Activated T-helper 2 cell treated with anti-CD3 and anti-CD28 coated beads, Interferon-gamma antibody, Interleukin-2, Interleukin-4, amounts not matched to agents 10 μg/mL and 5 μg/mL and 100 μg/mL, durations not matched to agents 14 hours and 24 hours and 36 hours (primary cell): ENCODE data around the gene ADAMTS17. TPM values are rescaled to one million over a fixed set of nuclear protein-coding genes. Genes with fewer than 3 reads are reported as not detected.

Source experiments
- DNase-seq: peaks from one replicate; pipeline ENCODE4 v3.0.0; 2021; ENCODE audit warnings: low spot score
- H3K27ac Mint-ChIP-seq: one replicate; pipeline ENCODE4 v1.8.0; 2021; ENCODE audit warnings: mixed read lengths
- H3K27me3 Mint-ChIP-seq: one replicate; pipeline ENCODE4 v1.8.0; 2021; ENCODE audit warnings: low read depth, mixed read lengths
- H3K36me3 Mint-ChIP-seq: one replicate; pipeline ENCODE4 v1.8.0; 2021; ENCODE audit warnings: low read depth, mixed read lengths
- H3K4me1 Mint-ChIP-seq: one replicate; pipeline ENCODE4 v1.8.0; 2021; ENCODE audit warnings: low read depth, mixed read lengths
- H3K4me3 Mint-ChIP-seq: one replicate; pipeline ENCODE4 v1.8.0; 2021; ENCODE audit warnings: low read depth, mild to moderate bottlenecking, moderate library complexity, mixed read lengths
- H3K9me3 Mint-ChIP-seq: one replicate; pipeline ENCODE4 v1.8.0; 2021; ENCODE audit warnings: mixed read lengths
- intact Hi-C: fragments of 100-400 bp; cut with micrococcal nuclease; formaldehyde crosslinking; loops from one replicate; pipeline ENCODE4 v1.15.1; 2023
- total RNA-seq: library from RNA; stranded (reverse); gene quantifications from 2 replicates; pipeline ENCODE4 v1.2.3, GENCODE V29; 2022

ADAMTS17 gene
- total RNA-seq, 1 donor from 2014 or later = 1.1 TPM

DNA sequence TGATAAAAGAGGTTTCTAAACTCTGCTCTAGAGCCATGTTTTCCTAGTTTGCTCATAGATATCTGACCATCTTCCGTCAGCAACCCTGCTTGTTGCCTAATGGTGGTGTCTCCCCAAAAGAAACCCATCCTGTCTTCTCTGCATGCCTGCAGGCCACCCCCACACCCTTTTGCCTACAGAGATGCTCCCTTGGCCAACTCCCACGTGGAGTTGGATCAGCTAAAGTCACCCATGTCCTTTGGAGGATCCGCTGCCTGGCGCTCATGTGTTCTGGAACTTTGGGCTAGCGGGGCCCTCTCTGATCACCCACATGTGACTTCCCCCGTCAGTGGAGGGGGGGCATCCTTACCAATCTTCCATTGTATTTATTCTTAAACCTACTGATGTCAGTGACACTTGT, 185.6 kb downstream of the ADAMTS17 start:
- Mint-ChIP-seq H3K36me3 (no peaks in the 10 kb centered on the region), H3K9me3 (no peaks in the 10 kb centered on the region), H3K4me3 (no peak overlapping the region), H3K27me3 (no peaks in the 10 kb centered on the region), H3K4me1 (no peaks in the 10 kb centered on the region), H3K27ac (no peak overlapping the region)
- intact Hi-C loops = no loop called here
- DNase-seq = no peak

DNA sequence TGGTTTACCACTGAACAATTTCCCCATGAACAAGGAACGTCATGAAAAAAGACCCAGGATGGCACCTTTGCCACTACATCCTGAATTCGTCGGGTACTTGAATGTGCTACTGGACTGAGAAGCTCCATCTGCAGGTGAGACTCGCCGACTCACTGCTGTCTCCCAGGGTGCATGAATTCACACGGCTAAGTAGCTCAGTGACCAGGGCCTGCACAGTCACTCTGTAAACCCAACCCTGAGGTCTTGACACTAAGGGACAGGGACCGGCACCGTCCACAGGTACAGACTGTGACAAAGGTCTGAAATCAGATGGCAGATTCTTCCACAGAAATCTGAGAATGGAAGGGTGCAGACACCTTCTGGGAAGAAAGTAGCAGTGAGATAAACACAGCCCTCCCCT, 187.4 kb downstream of the ADAMTS17 start:
- Mint-ChIP-seq H3K36me3 (no peaks in the 10 kb centered on the region), H3K4me3 (no peak overlapping the region), H3K27me3 (no peaks in the 10 kb centered on the region), H3K4me1 (no peaks in the 10 kb centered on the region), H3K9me3 (peaks cover 5% of the 10 kb centered on the region), H3K27ac (no peak overlapping the region)
- no peak for DNase-seq
- intact Hi-C loops = no loop called here

DNA sequence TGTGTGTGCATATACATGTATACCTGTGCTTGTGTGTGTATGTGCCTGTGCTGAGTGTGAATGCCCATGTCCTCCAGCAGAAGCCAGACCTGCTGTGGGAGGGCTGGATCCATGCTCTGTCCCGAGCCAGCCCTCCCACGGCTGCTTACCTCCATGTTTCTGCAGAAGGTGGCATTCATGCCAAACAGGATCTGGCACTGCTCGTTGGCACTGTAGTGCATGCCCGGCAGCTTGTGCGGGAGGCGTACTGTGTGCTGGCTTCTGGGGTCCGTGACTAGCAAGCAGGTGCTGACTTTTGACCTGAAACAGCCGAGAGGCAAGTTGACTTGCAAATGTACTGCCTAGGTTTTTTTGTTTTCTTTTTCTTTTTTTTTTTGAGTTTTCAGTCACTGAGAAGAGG, 189.3 kb downstream of the ADAMTS17 start:
- Mint-ChIP-seq H3K9me3 (peaks cover 16% of the 10 kb centered on the region), H3K27me3 (no peaks in the 10 kb centered on the region), H3K4me3 (no peak overlapping the region), H3K4me1 (no peaks in the 10 kb centered on the region), H3K36me3 (no peaks in the 10 kb centered on the region), H3K27ac (no peak overlapping the region)
- intact Hi-C loops = no loop called here
- DNase-seq = no peak

DNA sequence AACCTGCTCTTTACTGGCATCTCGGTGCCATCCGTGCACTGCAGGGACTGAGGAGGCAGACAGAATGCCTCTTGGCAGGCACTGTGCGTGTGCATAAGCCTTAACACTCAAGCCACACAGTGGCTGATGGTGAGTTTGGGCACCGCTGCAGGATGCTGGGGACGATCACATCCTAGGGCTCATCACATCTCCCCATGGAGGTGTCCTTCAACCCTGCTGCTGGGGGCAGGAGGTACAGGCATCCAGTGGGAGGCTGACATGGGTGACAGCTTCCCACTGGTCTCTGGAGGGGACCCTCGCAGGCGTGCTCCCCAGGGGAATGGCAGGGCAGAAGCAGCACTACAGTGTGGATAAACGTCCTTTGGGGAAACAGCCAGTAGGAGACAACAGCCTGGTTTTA, 190.9 kb downstream of the ADAMTS17 start:
- no peaks in the 10 kb centered on the region for H3K4me1 Mint-ChIP-seq

DNA sequence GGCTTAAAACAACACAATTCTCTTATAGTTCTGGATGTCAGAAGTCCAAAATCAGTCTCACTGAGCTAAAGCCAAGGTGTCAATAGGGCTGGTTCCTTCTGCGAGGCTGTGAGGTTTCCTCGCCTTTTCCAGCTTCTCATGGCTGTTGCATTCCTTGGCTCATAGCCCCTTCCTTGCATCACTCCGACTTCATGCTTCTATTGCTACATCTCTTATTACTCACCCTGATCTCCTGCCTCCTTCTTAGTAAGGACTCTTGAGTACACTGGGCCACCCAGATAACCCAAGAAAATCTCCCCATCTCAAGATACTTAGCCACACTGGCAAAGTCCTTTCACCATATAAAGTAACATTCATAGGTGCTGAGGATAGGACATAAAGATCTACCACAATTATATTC, 193.9 kb downstream of the ADAMTS17 start:
- intact Hi-C loops = no loop called here
- Mint-ChIP-seq H3K4me1 (no peaks in the 10 kb centered on the region), H3K9me3 (peaks cover 20% of the 10 kb centered on the region), H3K27me3 (no peaks in the 10 kb centered on the region), H3K4me3 (no peak overlapping the region), H3K36me3 (no peaks in the 10 kb centered on the region), H3K27ac (no peak overlapping the region)
- no peak for DNase-seq

More for the DNA sequence above, 190.9 kb downstream of the ADAMTS17 start:
- Mint-ChIP-seq H3K36me3 (no peaks in the 10 kb centered on the region), H3K4me3 (no peak overlapping the region), H3K27me3 (no peaks in the 10 kb centered on the region), H3K27ac (no peak overlapping the region), H3K9me3 (peaks cover 20% of the 10 kb centered on the region)
- no peak for DNase-seq
- intact Hi-C loops = no loop called here

DNA sequence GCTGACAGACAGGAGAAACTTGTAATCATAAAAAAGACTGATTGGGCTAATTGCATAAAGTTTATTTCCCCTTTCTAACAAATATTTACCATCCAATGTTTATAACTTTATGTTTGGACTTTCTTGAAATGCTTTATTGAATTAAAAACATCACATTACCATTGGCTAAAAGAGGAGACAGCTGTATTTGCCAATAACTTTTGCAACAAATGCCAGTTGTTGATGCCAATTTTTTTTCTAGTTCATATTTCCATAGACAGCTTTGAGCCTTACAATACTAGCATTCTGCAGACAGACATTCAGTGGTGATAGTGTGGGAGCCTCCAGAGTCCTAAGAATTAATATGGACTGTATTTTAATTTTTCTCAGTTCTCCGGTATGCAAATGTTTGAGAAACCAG, 198.4 kb downstream of the ADAMTS17 start:
- Mint-ChIP-seq H3K9me3 (peaks cover 10% of the 10 kb centered on the region), H3K27me3 (peaks cover 2% of the 10 kb centered on the region), H3K4me3 (no peak overlapping the region), H3K4me1 (peaks cover 2% of the 10 kb centered on the region), H3K36me3 (no peaks in the 10 kb centered on the region), H3K27ac (no peak overlapping the region)
- no peak for DNase-seq
- intact Hi-C loops = no loop called here

DNA sequence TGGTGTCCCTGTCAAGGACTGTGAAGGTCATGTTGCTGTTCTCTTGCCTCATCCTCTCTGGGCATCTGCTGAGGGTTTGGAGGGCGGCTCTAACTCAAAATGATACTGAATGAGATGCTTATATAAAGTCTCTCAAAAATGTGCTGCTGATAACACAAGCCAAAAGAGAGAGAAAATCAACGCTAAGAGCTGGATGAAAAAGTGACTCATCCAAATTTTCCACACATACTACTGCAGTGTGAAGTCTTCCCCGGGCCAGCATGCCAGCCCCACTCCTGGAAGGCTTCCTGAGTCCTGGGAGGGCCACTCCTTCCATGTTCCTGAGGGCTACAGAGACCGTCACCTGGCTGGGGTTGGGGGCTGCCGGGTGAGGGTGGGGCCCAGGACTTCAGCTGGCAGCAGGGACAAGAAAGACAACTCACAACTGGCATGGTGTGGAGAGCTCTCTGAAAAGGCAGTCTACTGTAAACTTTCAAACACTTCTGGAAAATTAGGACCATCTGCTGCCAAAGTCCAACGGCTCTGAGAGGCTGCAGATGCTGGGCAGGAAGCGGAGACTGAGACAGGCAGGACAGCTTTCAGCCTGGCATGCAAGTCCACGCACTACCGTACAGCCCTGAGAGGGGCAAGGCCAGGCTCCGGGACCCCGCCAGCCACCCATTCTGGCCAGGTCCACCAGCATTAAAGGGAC, 200.3 kb downstream of the ADAMTS17 start:
- Mint-ChIP-seq H3K4me1 (peaks cover 2% of the 10 kb centered on the region), H3K27me3 (peaks cover 5% of the 10 kb centered on the region), H3K27ac (no peak overlapping the region), H3K4me3 (no peak overlapping the region), H3K9me3 (no peaks in the 10 kb centered on the region), H3K36me3 (no peaks in the 10 kb centered on the region)
- DNase-seq = no peak
- intact Hi-C loops = no loop called here

DNA sequence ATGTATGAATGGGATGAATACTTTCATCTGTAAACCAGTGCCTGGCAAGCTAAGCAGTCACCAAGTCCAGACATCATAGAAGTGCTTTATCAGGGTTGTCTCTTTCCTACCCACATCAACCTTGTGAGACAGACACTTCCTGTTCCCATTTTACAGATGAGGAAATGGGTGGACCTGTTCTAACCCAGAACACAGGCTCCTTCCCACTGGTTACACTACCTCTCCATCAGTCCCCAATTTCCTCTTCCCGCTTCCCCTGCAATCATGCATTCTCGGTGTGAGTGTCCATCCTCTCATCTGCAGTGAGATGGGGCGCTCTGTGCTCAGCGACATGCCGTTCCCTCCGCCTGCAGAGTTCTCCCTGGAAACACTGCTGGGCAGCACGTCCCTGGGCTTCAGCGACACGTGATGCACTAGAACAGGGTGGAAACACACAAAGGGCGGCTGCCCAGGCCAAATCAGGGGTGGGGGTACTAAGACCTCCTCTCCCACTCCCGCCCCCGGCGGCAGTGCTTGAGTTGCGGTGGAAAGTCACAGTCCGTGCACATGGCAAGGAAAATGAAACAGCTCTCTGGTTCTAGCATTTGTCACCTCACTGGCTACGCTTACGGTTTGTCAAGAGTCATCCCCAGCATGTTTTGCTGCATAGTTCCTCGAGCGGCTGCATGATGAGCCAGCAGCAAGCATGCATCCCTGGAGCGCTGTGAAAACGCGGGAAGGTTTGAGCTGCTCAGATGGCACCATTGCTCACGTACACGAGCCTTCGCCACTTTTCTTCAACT, 201.1 kb downstream of the ADAMTS17 start:
- no peak for DNase-seq
- no peaks in the 10 kb centered on the region for H3K36me3 Mint-ChIP-seq
- H3K4me1 Mint-ChIP-seq = peaks cover 2% of the 10 kb centered on the region
- intact Hi-C loops = no loop called here
- peaks cover 5% of the 10 kb centered on the region for H3K27me3 Mint-ChIP-seq
- no peak overlapping the region for H3K4me3 Mint-ChIP-seq
- H3K9me3 Mint-ChIP-seq = no peaks in the 10 kb centered on the region
- no peak overlapping the region for H3K27ac Mint-ChIP-seq

DNA sequence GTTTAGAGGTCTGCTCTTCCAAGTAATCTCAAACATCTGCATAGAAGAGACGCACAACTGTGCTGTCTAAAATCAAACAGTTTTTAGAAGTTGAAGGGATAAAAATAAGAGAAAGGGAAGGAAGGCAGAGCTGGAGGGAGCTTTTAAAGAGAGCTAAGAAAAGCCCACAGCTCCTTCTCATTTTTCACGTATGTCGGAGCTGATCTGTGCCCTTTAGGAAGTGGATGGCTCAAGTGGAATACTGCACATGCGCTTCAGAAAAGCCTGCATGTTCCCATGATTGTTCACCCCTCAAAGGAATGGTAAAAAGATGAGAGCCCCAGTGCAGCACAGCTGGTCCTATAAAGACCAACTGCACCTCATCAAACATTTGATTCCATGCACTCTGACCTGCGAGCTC, 207.2 kb downstream of the ADAMTS17 start:
- peaks cover 11% of the 10 kb centered on the region for H3K27me3 Mint-ChIP-seq
- no peaks in the 10 kb centered on the region for H3K9me3 Mint-ChIP-seq
- DNase-seq = no peak
- no peaks in the 10 kb centered on the region for H3K36me3 Mint-ChIP-seq
- H3K27ac Mint-ChIP-seq = no peak overlapping the region
- intact Hi-C loops = loop anchor here (5.0 kb wide), 1 partner anchor 207 kb away; no protein-coding TSS in a partner anchor
- no peaks in the 10 kb centered on the region for H3K4me1 Mint-ChIP-seq
- H3K4me3 Mint-ChIP-seq = no peak overlapping the region

DNA sequence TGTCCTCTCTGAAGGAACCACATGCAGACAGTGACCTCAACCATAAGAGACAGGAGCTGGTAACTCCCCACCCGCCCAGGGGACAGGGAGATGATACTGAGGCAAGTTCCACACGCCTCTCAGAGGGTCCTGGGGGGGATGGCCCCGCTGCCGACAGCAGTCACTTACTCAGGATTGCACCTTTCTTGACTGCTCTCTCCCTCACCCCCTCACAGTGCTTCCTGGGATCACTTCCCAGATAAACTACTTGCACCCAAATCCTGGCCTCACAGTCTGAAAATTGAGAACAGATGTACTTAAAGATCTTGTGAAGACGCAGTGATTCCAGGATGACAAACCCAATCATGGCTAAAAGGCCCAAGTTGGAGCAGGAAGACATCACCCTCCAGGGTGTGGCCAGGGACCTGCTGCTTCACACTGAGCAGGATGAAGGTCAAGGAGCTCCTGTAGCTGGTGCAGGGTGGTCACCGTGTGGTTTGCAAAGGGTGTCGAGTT, 207.6 kb downstream of the ADAMTS17 start:
- Mint-ChIP-seq H3K4me3 (no peak overlapping the region), H3K36me3 (no peaks in the 10 kb centered on the region), H3K27ac (no peak overlapping the region), H3K4me1 (no peaks in the 10 kb centered on the region), H3K9me3 (no peaks in the 10 kb centered on the region), H3K27me3 (peaks cover 11% of the 10 kb centered on the region)
- intact Hi-C loops = loop anchor here (5.0 kb wide), 1 partner anchor 207 kb away; no protein-coding TSS in a partner anchor
- no peak for DNase-seq

DNA sequence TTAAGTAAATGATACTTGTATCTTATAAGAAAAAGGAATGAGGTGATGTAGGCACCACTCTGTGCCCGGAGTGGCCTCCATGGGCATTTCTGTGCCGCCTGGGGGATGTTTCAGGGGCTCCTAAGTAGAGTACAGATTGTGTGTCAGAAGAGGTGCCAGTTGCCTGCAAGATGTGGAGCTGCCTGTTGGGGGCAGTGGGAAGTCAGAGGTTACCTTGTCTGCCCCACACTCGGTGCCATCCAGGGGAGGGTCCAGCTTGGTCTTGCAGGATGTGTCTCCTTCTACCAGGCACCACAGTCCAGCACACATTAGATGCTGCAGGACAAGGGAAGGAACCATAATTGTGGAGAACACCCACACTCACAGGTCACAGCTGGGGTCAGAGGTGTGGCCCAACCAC, 208.8 kb downstream of the ADAMTS17 start:
- no peak overlapping the region for H3K27ac Mint-ChIP-seq
- H3K9me3 Mint-ChIP-seq = no peaks in the 10 kb centered on the region
- no peak overlapping the region for H3K4me3 Mint-ChIP-seq
- no peak for DNase-seq
- H3K36me3 Mint-ChIP-seq = no peaks in the 10 kb centered on the region
- no peaks in the 10 kb centered on the region for H3K4me1 Mint-ChIP-seq
- H3K27me3 Mint-ChIP-seq = peaks cover 9% of the 10 kb centered on the region
- intact Hi-C loops = loop anchor here (5.0 kb wide), 1 partner anchor 206 kb away; no protein-coding TSS in a partner anchor

DNA sequence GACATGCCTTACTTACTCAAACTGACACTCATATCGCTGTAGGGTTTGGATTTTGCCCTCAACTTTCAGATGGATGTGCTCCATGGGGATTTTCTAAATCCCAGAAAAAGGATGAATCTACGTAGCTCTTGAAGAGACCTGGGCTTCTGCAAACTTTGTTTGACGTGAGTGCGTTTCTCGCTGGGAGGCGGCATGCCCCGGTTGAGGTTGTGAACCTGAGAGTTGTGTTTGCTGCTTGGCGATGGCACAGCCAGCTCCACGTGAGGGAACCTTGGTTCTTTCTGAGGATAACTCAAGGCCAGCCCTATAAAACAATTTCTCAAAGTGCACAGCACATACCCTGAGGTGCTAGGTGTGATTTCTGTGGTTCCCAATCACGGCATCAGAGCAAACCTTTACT, 209.5 kb downstream of the ADAMTS17 start:
- intact Hi-C loops = loop anchor here (5.0 kb wide), 1 partner anchor 205 kb away; no protein-coding TSS in a partner anchor
- no peaks in the 10 kb centered on the region for H3K4me1 Mint-ChIP-seq
- no peak overlapping the region for H3K27ac Mint-ChIP-seq
- no peak overlapping the region for H3K4me3 Mint-ChIP-seq
- H3K9me3 Mint-ChIP-seq = no peaks in the 10 kb centered on the region
- no peak for DNase-seq
- no peaks in the 10 kb centered on the region for H3K36me3 Mint-ChIP-seq
- H3K27me3 Mint-ChIP-seq = peaks cover 9% of the 10 kb centered on the region
